WTC11 (cell line): Measurements from ENCODE around the gene TEX51.

Experiments
- ATF2 ChIP-seq: sonication (generic); formaldehyde crosslinking; IDR thresholded peaks from 2 replicates; pipeline ENCODE4 v1.8.1; 2022; ENCODE audit warnings: low read depth, missing genetic modification reagents, borderline replicate concordance
- CREB1 ChIP-seq: sonication (generic); formaldehyde crosslinking; IDR thresholded peaks from 2 replicates; pipeline ENCODE4 v1.8.0; 2023; ENCODE audit warnings: mild to moderate bottlenecking, missing genetic modification reagents
- E2F4 ChIP-seq: sonication (generic); formaldehyde crosslinking; IDR thresholded peaks from 2 replicates; pipeline ENCODE4 v1.8.1; 2022; ENCODE audit warnings: low read depth, mild to moderate bottlenecking, moderate library complexity, missing genetic modification reagents, borderline replicate concordance
- JUN ChIP-seq: sonication (generic); formaldehyde crosslinking; IDR thresholded peaks from 2 replicates; pipeline ENCODE4 v1.8.0; 2023; ENCODE audit warnings: mild to moderate bottlenecking, missing genetic modification reagents
- NR3C1 ChIP-seq: sonication (generic); formaldehyde crosslinking; conservative IDR thresholded peaks from 2 replicates; pipeline ENCODE4 v1.8.1; 2023; ENCODE audit warnings: low read depth, mild to moderate bottlenecking, missing genetic modification reagents
- RELA ChIP-seq: sonication (generic); formaldehyde crosslinking; IDR thresholded peaks from 2 replicates; pipeline ENCODE4 v1.8.1; 2022; ENCODE audit warnings: missing genetic modification reagents, mild to moderate bottlenecking, borderline replicate concordance
- ZNF232 ChIP-seq: sonication (generic); formaldehyde crosslinking; IDR thresholded peaks from 2 replicates; pipeline ENCODE4 v1.8.0; 2022; ENCODE audit warnings: mild to moderate bottlenecking, missing genetic modification reagents
- ZNF423 ChIP-seq: fragments of 250-450 bp; sonication (Bioruptor Pico); IDR thresholded peaks from 2 replicates; pipeline ENCODE4 v2.1.2; 2022; ENCODE audit warnings: mild to moderate bottlenecking, moderate library complexity
- TF ChIP-seq, protein P1 (sequence below): sonication (generic); formaldehyde crosslinking; conservative IDR thresholded peaks from 2 replicates; pipeline ENCODE4 v1.8.1; 2022; ENCODE audit warnings: mild to moderate bottlenecking, missing genetic modification reagents
- TF ChIP-seq, protein P2 (sequence below): fragments of 200-600 bp; IDR thresholded peaks from 2 replicates; pipeline ENCODE4 v1.8.0; 2022; ENCODE audit warnings: antibody characterized with exemption

DNA sequence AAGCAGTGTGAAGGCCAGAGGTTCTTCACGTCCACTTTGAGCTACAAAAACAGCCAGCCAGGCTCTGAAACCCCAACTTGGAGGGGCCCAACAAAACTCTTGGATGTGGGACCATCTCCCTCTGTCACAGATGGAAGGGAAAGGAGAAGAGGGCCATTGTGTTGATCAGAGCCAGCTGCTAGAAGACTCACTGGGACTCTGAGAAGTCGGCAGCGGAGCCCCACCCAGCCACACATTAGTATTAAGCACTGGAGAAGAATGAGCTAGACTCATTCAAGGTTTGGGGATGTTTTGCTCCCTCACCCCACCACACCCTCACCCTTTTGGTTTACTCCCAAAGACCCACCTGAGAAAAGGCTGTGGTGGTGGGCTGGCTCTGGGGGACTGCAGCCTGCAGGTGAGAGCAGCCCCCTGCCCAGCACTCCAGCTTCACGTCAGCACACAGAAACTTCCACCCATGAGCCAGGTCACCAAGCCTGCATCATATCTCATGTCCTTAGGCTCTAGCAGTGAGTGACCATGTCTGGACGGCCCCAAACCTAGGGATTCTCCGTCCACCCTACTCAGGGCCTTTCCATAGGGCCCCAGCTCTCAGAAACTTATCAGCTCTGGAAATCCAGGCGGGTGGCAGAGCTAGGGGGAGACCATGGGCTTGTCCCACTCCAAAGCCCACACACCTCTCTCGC is 12.6 kb downstream of the TEX51 start:
- TF ChIP-seq, protein P1, sequence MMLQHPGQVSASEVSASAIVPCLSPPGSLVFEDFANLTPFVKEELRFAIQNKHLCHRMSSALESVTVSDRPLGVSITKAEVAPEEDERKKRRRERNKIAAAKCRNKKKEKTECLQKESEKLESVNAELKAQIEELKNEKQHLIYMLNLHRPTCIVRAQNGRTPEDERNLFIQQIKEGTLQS, result no peak
- no peak for TF ChIP-seq RELA
- TF ChIP-seq NR3C1 (CRISPR knock-in tag), result no peak
- TF ChIP-seq, protein P2, sequence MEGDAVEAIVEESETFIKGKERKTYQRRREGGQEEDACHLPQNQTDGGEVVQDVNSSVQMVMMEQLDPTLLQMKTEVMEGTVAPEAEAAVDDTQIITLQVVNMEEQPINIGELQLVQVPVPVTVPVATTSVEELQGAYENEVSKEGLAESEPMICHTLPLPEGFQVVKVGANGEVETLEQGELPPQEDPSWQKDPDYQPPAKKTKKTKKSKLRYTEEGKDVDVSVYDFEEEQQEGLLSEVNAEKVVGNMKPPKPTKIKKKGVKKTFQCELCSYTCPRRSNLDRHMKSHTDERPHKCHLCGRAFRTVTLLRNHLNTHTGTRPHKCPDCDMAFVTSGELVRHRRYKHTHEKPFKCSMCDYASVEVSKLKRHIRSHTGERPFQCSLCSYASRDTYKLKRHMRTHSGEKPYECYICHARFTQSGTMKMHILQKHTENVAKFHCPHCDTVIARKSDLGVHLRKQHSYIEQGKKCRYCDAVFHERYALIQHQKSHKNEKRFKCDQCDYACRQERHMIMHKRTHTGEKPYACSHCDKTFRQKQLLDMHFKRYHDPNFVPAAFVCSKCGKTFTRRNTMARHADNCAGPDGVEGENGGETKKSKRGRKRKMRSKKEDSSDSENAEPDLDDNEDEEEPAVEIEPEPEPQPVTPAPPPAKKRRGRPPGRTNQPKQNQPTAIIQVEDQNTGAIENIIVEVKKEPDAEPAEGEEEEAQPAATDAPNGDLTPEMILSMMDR, result no peak
- TF ChIP-seq JUN (CRISPR knock-in tag), result no peak
- no peak for TF ChIP-seq CREB1 (CRISPR knock-in tag)
- TF ChIP-seq ATF2 (CRISPR knock-in tag), result no peak
- no peak for TF ChIP-seq ZNF423 (CRISPR knock-in tag)
- no peak for TF ChIP-seq ZNF232 (CRISPR knock-in tag)
- TF ChIP-seq E2F4 (CRISPR knock-in tag), result no peak
